Glutamatergic neuron (in vitro differentiated cells): Measurements from ENCODE around the gene IGFBP5. TPM values are rescaled to one million over a fixed set of nuclear protein-coding genes. Genes with fewer than 3 reads are reported as not detected.

Experiments used
- DNase-seq: peaks from one replicate; pipeline ENCODE4 v3.0.0; 2022
- H3K27ac Mint-ChIP-seq: one replicate; pipeline ENCODE4 v1.8.0; 2020; ENCODE audit warnings: mild to moderate bottlenecking, mixed read lengths, inconsistent platforms; ENCODE audit not compliant: unreplicated experiment
- H3K27me3 Mint-ChIP-seq: one replicate; pipeline ENCODE4 v1.8.0; 2020; ENCODE audit warnings: mild to moderate bottlenecking, moderate library complexity, mixed read lengths, inconsistent platforms; ENCODE audit not compliant: unreplicated experiment
- H3K36me3 Mint-ChIP-seq: one replicate; pipeline ENCODE4 v1.8.0; 2020; ENCODE audit warnings: mild to moderate bottlenecking, mixed read lengths, inconsistent platforms; ENCODE audit not compliant: unreplicated experiment
- H3K4me1 Mint-ChIP-seq: one replicate; pipeline ENCODE4 v1.8.0; 2020; ENCODE audit warnings: mild to moderate bottlenecking, low read depth, mixed read lengths, inconsistent platforms; ENCODE audit not compliant: unreplicated experiment
- H3K4me3 Mint-ChIP-seq: one replicate; pipeline ENCODE4 v1.8.0; 2020; ENCODE audit warnings: mild to moderate bottlenecking, mixed read lengths, inconsistent platforms; ENCODE audit not compliant: unreplicated experiment
- H3K9me3 Mint-ChIP-seq: one replicate; pipeline ENCODE4 v1.8.0; 2020; ENCODE audit warnings: mild to moderate bottlenecking, moderate library complexity, mixed read lengths, inconsistent platforms; ENCODE audit not compliant: unreplicated experiment
- total RNA-seq: library from RNA; stranded (reverse); fragmentation: NEBNext Ultra II Directional; extraction: Animal tissue kit (Norgen Biotek cat#: 25700); gene quantifications from one replicate; pipeline ENCODE4 v1.2.1, GENCODE V29; 2021; ENCODE audit not compliant: unreplicated experiment
- TF ChIP-seq, protein P1 (sequence below): fragments of 200-600 bp; sonication (generic); IDR thresholded peaks from one replicate; pipeline ENCODE4 v1.5.0; 2021; ENCODE audit not compliant: partially characterized antibody, unreplicated experiment

IGFBP5 gene
- total RNA-seq, 1 donor from 2014 or later, result 0.51 TPM

DNA sequence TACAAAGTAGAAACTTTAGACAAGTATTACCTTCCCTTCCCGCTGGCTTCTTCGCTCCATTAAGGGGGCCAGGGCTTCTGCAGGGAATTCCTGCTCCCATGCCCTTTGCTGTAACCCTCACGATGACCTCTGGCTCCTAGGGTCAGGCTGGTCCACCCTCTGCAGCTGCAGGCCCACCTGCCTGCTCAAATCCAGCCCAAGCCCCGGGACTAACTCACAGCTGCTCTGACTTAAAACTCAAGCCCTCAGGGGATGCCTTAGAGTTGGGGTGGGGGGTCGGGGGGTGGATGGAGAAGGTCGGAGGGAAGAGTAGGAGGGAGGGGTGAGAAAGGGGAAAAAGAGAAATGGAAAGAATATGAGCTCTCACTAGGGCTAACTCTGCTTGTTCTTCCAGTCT is 4.9 kb downstream of the IGFBP5 start:
- H3K4me1 Mint-ChIP-seq, result peaks cover 24% of the 10 kb centered on the region
- H3K27ac Mint-ChIP-seq, result no peak overlapping the region
- H3K9me3 Mint-ChIP-seq, result peaks cover 2% of the 10 kb centered on the region
- H3K4me3 Mint-ChIP-seq, result peak overlapping the region; percentile 21
- H3K36me3 Mint-ChIP-seq, result no peaks in the 10 kb centered on the region
- TF ChIP-seq, protein P1, sequence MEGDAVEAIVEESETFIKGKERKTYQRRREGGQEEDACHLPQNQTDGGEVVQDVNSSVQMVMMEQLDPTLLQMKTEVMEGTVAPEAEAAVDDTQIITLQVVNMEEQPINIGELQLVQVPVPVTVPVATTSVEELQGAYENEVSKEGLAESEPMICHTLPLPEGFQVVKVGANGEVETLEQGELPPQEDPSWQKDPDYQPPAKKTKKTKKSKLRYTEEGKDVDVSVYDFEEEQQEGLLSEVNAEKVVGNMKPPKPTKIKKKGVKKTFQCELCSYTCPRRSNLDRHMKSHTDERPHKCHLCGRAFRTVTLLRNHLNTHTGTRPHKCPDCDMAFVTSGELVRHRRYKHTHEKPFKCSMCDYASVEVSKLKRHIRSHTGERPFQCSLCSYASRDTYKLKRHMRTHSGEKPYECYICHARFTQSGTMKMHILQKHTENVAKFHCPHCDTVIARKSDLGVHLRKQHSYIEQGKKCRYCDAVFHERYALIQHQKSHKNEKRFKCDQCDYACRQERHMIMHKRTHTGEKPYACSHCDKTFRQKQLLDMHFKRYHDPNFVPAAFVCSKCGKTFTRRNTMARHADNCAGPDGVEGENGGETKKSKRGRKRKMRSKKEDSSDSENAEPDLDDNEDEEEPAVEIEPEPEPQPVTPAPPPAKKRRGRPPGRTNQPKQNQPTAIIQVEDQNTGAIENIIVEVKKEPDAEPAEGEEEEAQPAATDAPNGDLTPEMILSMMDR, result no peak
- peaks cover 7% of the 10 kb centered on the region for H3K27me3 Mint-ChIP-seq
- no peak for DNase-seq

DNA sequence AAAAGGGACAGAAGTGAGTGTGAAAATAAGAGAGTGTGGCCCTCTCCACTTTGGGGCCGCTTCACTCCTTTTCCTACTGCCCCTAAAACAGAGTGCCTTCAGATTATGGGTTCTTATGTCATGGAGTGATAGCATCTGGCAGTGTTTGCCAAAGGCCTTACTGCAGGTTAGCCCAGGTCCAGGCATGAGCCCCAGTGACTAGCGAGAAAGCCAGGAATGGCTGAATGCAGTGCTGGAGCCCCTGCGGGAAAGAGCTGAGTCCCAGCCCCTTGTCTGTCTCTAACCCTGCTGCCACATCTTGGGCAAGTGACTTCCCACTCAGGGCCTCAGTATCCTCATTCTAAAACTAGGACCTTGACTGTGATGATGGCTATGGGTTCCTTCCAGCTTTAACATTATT is 6.0 kb downstream of the IGFBP5 start:
- Mint-ChIP-seq H3K9me3 (peaks cover 2% of the 10 kb centered on the region), H3K27ac (no peak overlapping the region), H3K4me3 (no peak overlapping the region), H3K4me1 (peaks cover 21% of the 10 kb centered on the region), H3K27me3 (peaks cover 7% of the 10 kb centered on the region), H3K36me3 (no peaks in the 10 kb centered on the region)
- no peak for DNase-seq
- TF ChIP-seq, protein P1, result no peak

DNA sequence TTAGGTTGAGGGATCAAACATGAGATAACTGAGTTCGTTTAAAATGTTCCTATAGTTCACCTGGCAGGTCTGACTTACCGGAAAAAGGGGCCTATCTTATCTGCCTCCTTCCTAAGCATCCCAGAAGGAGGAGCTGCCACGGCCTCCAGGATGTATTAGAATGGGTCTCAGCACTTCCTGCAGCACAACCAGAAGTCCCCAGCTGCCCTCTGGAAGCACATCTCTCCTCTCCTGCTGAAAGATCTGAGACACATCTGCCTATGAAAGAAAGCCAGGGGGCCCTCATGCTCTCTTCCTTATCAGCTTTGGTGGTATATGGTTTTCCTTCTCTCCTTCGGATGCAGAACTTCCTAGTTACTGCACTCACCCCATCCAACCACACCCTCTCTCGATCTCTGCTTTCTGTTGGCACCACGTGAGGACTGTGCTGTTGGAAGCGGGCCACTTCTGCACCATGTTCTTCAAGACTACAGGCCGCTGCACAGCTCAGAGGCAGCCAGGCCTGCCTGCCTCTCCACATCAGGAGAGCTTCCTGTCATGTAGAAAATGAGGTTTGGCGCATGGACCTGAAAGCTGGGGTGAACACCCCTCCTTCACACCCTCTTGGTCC is 6.5 kb downstream of the IGFBP5 start:
- TF ChIP-seq, protein P1, result no peak
- Mint-ChIP-seq H3K36me3 (no peaks in the 10 kb centered on the region), H3K27me3 (peaks cover 7% of the 10 kb centered on the region), H3K4me3 (no peak overlapping the region), H3K9me3 (peaks cover 5% of the 10 kb centered on the region), H3K4me1 (peaks cover 21% of the 10 kb centered on the region), H3K27ac (no peak overlapping the region)
- DNase-seq, result no peak

GRCh38 chr2:216687646-216688045 is 7.7 kb downstream of the IGFBP5 start:
- Mint-ChIP-seq H3K36me3 (no peaks in the 10 kb centered on the region), H3K9me3 (peaks cover 6% of the 10 kb centered on the region), H3K4me3 (no peak overlapping the region), H3K27ac (no peak overlapping the region), H3K27me3 (peaks cover 7% of the 10 kb centered on the region), H3K4me1 (peaks cover 18% of the 10 kb centered on the region)
- peak; percentile 42 for DNase-seq
- TF ChIP-seq, protein P1, result peak; percentile 15

- H3K9me3 Mint-ChIP-seq, result peaks cover 4% of the 10 kb centered on the region
- H3K4me1 Mint-ChIP-seq, result peaks cover 15% of the 10 kb centered on the region
Measured at GRCh38 chr2:216687111-216687510, 8.2 kb downstream of the IGFBP5 start.

More at GRCh38 chr2:216687111-216687510, 8.2 kb downstream of the IGFBP5 start:
- H3K27me3 Mint-ChIP-seq, result peaks cover 4% of the 10 kb centered on the region
- no peak overlapping the region for H3K27ac Mint-ChIP-seq
- no peaks in the 10 kb centered on the region for H3K36me3 Mint-ChIP-seq
- TF ChIP-seq, protein P1, result no peak
- DNase-seq, result no peak
- no peak overlapping the region for H3K4me3 Mint-ChIP-seq
